GM12865 (cell line): ENCODE results near the gene TAB2.
A peak's percentile ranks its signal among the peaks of the same experiment; 100 is the strongest.

Source experiments
- DNase-seq: peaks from one replicate; pipeline ENCODE4 v3.0.0; 2010; ENCODE audit warnings: low read depth
- H3K4me3 ChIP-seq: 2 replicates; pipeline ENCODE4 v1.5.1; 2011; ENCODE audit warnings: mild to moderate bottlenecking, low read depth, low read length, control low read depth
- TF ChIP-seq, protein P1 (sequence below): IDR thresholded peaks from 2 replicates; pipeline ENCODE4 v1.5.1; 2011; ENCODE audit warnings: low read length, control low read depth, low read depth, inconsistent platforms; ENCODE audit not compliant: insufficient read depth; ENCODE audit errors: missing control alignments

The TAB2 gene

DNA sequence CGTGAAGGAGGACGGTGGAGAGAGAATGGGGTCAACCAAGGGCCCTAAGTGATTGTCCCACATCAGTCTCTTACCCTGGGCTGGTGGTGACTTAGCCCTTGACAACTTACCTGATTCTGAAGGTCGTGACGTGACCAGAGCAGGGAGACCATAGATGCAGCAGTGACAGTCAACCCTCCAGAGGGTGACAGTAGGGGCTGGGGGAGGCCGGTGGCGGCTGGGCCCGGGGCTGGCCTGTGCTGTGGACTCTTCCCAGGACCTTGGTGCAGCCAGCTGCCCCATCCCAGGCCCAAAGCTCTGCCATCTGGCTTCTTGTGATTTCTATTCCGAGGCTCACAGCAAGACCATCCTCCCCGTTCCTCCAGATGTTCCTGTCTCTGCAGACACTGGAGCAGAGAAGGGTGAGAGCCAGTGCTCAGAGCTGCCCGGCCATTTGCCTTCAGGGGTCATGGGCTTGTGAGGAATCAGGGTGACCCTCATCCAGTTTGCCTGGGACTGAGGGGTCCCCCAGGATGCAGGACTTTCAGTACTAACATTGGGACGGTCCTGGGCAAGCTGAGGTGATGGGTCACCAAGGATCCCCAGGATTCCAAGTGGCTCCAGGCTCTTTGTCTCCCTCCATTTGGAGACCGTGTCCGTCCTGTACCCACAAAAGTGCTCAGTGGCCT, 118.5 kb downstream of the TAB2 start:
- TF ChIP-seq, protein P1, sequence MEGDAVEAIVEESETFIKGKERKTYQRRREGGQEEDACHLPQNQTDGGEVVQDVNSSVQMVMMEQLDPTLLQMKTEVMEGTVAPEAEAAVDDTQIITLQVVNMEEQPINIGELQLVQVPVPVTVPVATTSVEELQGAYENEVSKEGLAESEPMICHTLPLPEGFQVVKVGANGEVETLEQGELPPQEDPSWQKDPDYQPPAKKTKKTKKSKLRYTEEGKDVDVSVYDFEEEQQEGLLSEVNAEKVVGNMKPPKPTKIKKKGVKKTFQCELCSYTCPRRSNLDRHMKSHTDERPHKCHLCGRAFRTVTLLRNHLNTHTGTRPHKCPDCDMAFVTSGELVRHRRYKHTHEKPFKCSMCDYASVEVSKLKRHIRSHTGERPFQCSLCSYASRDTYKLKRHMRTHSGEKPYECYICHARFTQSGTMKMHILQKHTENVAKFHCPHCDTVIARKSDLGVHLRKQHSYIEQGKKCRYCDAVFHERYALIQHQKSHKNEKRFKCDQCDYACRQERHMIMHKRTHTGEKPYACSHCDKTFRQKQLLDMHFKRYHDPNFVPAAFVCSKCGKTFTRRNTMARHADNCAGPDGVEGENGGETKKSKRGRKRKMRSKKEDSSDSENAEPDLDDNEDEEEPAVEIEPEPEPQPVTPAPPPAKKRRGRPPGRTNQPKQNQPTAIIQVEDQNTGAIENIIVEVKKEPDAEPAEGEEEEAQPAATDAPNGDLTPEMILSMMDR: no peak
- DNase-seq: no peak
- no peak overlapping the region for H3K4me3 ChIP-seq

DNA sequence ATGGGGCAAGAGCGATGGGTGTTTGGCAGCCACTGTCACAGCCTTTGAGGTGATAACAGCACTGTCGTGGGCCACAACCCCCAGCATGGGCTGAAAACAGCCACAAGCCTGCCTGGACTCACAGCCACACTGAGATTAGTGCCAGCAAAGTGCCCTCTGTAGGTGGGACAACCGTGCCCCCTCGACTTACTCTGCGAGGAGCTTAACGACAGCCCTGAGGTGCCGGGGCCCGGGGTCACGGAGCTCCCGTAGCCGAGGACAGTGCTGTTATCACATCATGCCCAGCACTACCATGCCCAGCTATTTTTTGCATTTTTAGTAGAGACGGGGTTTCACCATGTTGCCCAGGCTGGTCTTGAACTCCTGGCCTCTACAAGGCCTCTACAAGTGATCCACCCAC, 119.1 kb downstream of the TAB2 start:
- no peak overlapping the region for H3K4me3 ChIP-seq
- DNase-seq: no peak
- TF ChIP-seq, protein P1: no peak

DNA sequence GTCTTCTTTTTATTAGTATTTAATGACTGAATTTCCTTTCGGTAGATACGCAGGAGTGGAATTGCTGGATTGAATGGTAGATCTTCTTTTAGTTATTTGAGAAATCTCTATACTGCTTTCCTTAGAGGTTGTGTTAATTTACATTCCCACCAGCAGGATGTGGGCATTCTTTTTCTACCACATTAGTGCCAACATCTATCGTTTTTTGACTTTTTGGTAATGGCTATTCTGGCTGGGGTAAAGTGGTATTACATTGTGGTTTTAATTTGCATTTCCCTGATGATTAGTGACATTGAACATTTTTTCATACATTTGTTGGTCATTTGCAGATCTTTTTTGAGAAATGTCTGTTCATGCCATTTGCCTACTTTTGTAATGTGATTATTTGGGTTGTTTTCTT, 119.7 kb downstream of the TAB2 start:
- H3K4me3 ChIP-seq: no peak overlapping the region
- DNase-seq: no peak
- TF ChIP-seq, protein P1: no peak

DNA sequence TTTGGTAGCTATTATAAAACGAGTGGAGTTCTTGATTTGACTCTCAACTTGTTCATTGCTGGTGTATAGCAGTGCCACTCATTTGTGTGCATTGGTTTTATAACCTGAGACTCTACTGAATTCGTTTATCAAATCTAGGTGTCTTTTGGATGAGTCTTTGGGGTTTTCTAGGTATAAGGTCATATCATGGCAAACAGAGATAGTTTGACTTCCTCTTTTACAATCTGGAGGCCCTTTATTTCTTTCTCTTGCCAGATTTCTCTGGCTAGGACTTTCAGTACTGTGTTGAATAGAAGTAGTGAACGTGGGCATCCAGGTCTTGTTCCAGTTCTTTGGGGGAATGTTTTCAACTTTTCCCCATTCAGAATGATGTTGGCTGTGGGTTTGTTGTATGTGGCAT, 121.3 kb downstream of the TAB2 start:
- DNase-seq: peak; percentile 43
- TF ChIP-seq, protein P1: no peak
- H3K4me3 ChIP-seq: no peak overlapping the region

DNA sequence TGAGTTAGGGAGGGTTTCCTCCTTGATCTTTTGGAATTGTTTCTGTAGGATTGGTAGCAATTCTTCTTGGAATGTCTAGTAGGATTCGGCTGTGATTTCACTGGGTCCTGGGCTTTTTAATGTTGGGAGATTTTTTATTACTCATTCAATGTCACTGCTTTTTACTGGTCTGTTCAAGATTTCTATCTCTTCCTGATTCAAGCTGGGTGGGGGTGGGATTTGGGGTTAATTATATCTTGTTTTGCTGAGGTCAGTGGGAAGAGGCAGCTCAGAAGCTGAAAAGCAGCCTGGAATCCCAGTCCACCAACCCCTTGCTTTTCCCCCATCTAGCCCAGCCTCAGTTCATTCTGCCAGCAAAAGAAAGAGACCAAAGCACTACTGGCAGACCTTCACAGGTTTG, 122.1 kb downstream of the TAB2 start:
- TF ChIP-seq, protein P1: no peak
- DNase-seq: no peak

DNA sequence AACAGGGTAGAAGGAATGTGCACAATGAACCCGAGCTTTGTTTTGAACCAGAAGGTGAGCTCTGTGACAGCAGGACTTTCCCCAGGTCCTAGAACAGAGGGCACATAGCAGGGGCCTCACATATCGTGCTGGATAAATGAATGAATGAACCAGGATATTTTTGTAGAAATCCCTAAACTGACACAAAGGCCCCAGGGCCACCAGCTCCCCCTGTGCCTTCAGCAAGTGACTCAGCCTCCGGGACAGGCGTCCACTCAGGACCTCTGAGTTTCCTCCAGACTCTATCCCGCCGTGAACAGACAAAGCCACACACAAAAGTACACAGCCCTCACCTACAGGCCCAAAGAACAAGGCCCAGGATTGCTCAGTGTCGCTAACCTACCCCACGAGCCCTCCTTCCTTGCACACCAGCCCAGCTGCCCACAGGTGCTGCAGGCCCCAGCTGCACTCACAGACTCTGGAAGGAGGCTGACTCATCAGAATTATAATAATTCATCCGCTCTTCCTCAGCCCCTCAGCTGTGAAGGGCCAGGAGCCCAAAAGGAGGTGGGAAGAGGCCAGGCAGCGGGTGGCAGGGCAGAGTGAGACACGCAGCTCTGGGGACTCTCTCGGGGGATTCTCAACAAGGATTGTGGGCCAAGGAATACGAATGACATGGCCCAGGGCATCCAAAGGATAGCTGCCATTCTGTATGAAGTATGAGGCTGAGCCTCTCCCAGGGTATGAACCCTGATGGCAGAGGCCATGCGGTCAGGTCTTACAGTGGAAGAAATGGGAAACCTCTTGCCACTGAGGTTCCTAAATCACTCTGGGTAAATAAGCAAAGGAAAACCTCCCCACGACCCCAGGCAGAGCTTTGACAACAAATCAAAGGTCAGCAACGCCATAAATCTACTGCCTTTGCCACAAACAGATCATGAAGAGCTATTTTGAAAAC, 123.5 kb downstream of the TAB2 start:
- DNase-seq: no peak
- no peak overlapping the region for H3K4me3 ChIP-seq
- TF ChIP-seq, protein P1: no peak

More for the DNA sequence above, 122.1 kb downstream of the TAB2 start:
- H3K4me3 ChIP-seq: no peak overlapping the region
